PFSK-1 (cell line): ENCODE data around the gene MGMT.

ENCODE experiments used
- POLR2AphosphoS5 ChIP-seq: IDR thresholded peaks from 2 replicates; pipeline ENCODE4 v1.6.1; 2012; ENCODE audit warnings: low read depth, mild to moderate bottlenecking, control low read depth, low read length, moderate library complexity
- REST ChIP-seq, 2 experiments: IDR thresholded peaks; 2 replicates each; pipeline versions ENCODE4 v1.6.1 to v1.8.0; 2011 to 2012; ENCODE audit warnings: low read depth in 2 of 2, low read length in 2 of 2, control low read depth in 1 of 2, inconsistent platforms in 1 of 2, mild to moderate bottlenecking in 1 of 2, moderate library complexity in 1 of 2; ENCODE audit not compliant: insufficient read depth in 1 of 2

GRCh38 chr10:129477051-129477450 lies 10.0 kb downstream of the MGMT start:
- no peak for TF ChIP-seq REST (IDR thresholded peaks at IDR 0.05; ENCODE audit: insufficient read depth in 1 of 2, low read depth in 2 of 2, low read length in 2 of 2)
- no peak for TF ChIP-seq POLR2AphosphoS5
